K562 (cell line): ENCODE data around the gene FAM149A. TPM values are rescaled to one million over a fixed set of nuclear protein-coding genes. Genes with fewer than 3 reads are reported as not detected.

Experiments
- ATAC-seq: fragments of 200-7000 bp; cut with Tn5 transposase; 3 replicates; pipeline ENCODE4 v1.9.1; 2020; ENCODE audit warnings: moderate library complexity
- BruUV-seq: library from RNA; stranded (reverse); fragments of 400-500 nt; replicated peaks from 2 replicates; lab custom pipeline; 2021; lab: Mats Ljungman, UMichigan
- CTCF ChIA-PET: fragments of 300-600 bp; formaldehyde crosslinking; extraction: SDS; loops from one replicate; lab custom pipeline; 2021; ENCODE audit warnings: low intra/inter-chr PET ratio; lab: Yijun Ruan, JAX
- POLR2A ChIA-PET: fragments of 300-600, 350-650 bp; sonication (Branson Sonifier 250); formaldehyde crosslinking; extraction: SDS; loops from one replicate; lab custom pipeline; 2021; ENCODE audit warnings: antibody characterized with exemption, inconsistent platforms; lab: Yijun Ruan, JAX
- DNase-seq, 4 experiments: peaks; one replicate each; pipeline versions ENCODE4 v3.0.0 to v3.0.0-alpha.2; 2011 to 2018; ENCODE audit warnings: low spot score in 3 of 4, mixed read lengths in 3 of 4; ENCODE audit errors: extremely low read depth in 1 of 4
- FAIRE-seq: peaks from 2 replicates; lab custom pipeline; 2011; peaks lifted over from hg19 to GRCh38; lab: Jason Lieb, UNC
- H2AFZ ChIP-seq: 2 replicates; pipeline ENCODE4 v1.6.0; 2011; ENCODE audit warnings: low read depth, low read length, control low read depth, inconsistent platforms
- H3K27ac ChIP-seq: fragments of 200-600 bp; 3 replicates; pipeline ENCODE4 v1.8.0; 2011; ENCODE audit warnings: low read depth, mild to moderate bottlenecking, control low read depth, inconsistent platforms, low read length, moderate library complexity, mixed read lengths; ENCODE audit errors: extremely low read depth
- H3K27me3 ChIP-seq, 2 experiments: fragments of 300-600 bp in 1 of 2; 2 replicates in 1 of 2; 3 replicates in 1 of 2; pipeline versions ENCODE4 v1.6.0 to v1.8.0; 2011; ENCODE audit warnings: inconsistent platforms in 2 of 2, low read length in 2 of 2, mild to moderate bottlenecking in 1 of 2, mixed read lengths in 1 of 2, moderate library complexity in 1 of 2; ENCODE audit not compliant: control insufficient read depth in 2 of 2, insufficient read depth in 2 of 2
- H3K36me3 ChIP-seq: fragments of 300-600 bp; 3 replicates; pipeline ENCODE4 v1.8.0; 2011; ENCODE audit warnings: mild to moderate bottlenecking, low read length, inconsistent platforms; ENCODE audit not compliant: control insufficient read depth, insufficient read depth
- H3K4me1 ChIP-seq, 2 experiments: fragments of 200-600 bp in 1 of 2; replicated peaks in 1 of 2; 2 replicates in 1 of 2; 3 replicates in 1 of 2; pipeline versions ENCODE4 v1.5.1 to v1.8.0; 2011; ENCODE audit warnings: inconsistent platforms in 2 of 2, low read length in 2 of 2, mild to moderate bottlenecking in 1 of 2, mixed read lengths in 1 of 2, moderate library complexity in 1 of 2; ENCODE audit not compliant: control insufficient read depth in 2 of 2, insufficient read depth in 2 of 2
- H3K4me2 ChIP-seq: 2 replicates; pipeline ENCODE4 v1.6.1; 2011; ENCODE audit warnings: low read length, control low read depth, inconsistent platforms, mixed read lengths; ENCODE audit not compliant: insufficient read depth
- H3K4me3 ChIP-seq: fragments of 200-600 bp; sonication (generic), shearing (Covaris generic); 2 replicates; pipeline ENCODE4 v1.5.1; 2016; ENCODE audit warnings: control low read depth, inconsistent platforms
- H3K79me2 ChIP-seq: fragments of 200-600 bp; 3 replicates; pipeline ENCODE4 v1.8.0; 2011; ENCODE audit warnings: low read length, inconsistent platforms; ENCODE audit not compliant: control insufficient read depth, insufficient read depth
- H3K9ac ChIP-seq, 2 experiments: 2 replicates each; pipeline versions ENCODE4 v1.6.0 to v1.6.1; 2011; ENCODE audit warnings: low read depth in 2 of 2, low read length in 2 of 2, control low read depth in 1 of 2, inconsistent platforms in 1 of 2, mild to moderate bottlenecking in 1 of 2, mixed read lengths in 1 of 2; ENCODE audit not compliant: insufficient read depth in 1 of 2
- H3K9me1 ChIP-seq: one replicate; pipeline ENCODE4 v1.6.0; 2011; ENCODE audit warnings: inconsistent platforms, mild to moderate bottlenecking, low read length, moderate library complexity; ENCODE audit not compliant: control insufficient read depth, insufficient read depth
- H3K9me3 ChIP-seq: replicated peaks from 2 replicates; pipeline ENCODE4 v1.5.1; 2011; ENCODE audit warnings: low read depth, low read length, inconsistent platforms; ENCODE audit not compliant: control insufficient read depth, insufficient read depth
- H4K20me1 ChIP-seq: replicated peaks from 2 replicates; pipeline ENCODE4 v1.6.1; 2011; ENCODE audit warnings: low read length, inconsistent platforms, mixed read lengths; ENCODE audit not compliant: control insufficient read depth, insufficient read depth
- CTCF ChIP-seq, 3 experiments: IDR thresholded peaks in 2 of 3; conservative IDR thresholded peaks in 1 of 3; 2 replicates each; pipeline ENCODE4 v1.5.1; 2011 to 2012; ENCODE audit warnings: low read length in 3 of 3, mild to moderate bottlenecking in 3 of 3, control low read depth in 2 of 3, improper control_type of control experiment in 1 of 3, inconsistent platforms in 1 of 3, low read depth in 1 of 3, mixed read lengths in 1 of 3, moderate library complexity in 1 of 3; ENCODE audit not compliant: insufficient read depth in 2 of 3
- KLF6 ChIP-seq: fragments of 250-450 bp; sonication (Bioruptor Pico); IDR thresholded peaks from 2 replicates; pipeline ENCODE4 v1.4.0; 2020; ENCODE audit warnings: mild to moderate bottlenecking, moderate library complexity, borderline replicate concordance
- LCOR ChIP-seq: sonication (generic); formaldehyde crosslinking; IDR thresholded peaks from 2 replicates; pipeline ENCODE4 v1.8.0; 2022; ENCODE audit warnings: mild to moderate bottlenecking, missing genetic modification reagents
- RAD21 ChIP-seq, 2 experiments: fragments of 250-450 bp in 1 of 2; fragments of 450-650 bp in 1 of 2; sonication (Bioruptor Pico) in 1 of 2; formaldehyde crosslinking in 1 of 2; IDR thresholded peaks in 1 of 2; conservative IDR thresholded peaks in 1 of 2; 2 replicates each; pipeline versions ENCODE4 v1.4.0 to v1.8.0; 2020 to 2022; ENCODE audit warnings: mild to moderate bottlenecking in 2 of 2, moderate library complexity in 1 of 2
- REST ChIP-seq, 2 experiments: fragments of 450-650 bp; formaldehyde crosslinking in 1 of 2; IDR thresholded peaks; 2 replicates each; pipeline versions ENCODE4 v1.4.0 to v1.6.1; 2014 to 2020; ENCODE audit warnings: mild to moderate bottlenecking in 2 of 2, borderline replicate concordance in 1 of 2, low read depth in 1 of 2
- TCF7 ChIP-seq: sonication (generic); IDR thresholded peaks from 2 replicates; pipeline ENCODE4 v1.6.1; 2016; ENCODE audit warnings: antibody characterized with exemption, borderline replicate concordance
- ZNF384 ChIP-seq: IDR thresholded peaks from 2 replicates; pipeline ENCODE4 v1.6.1; 2012; ENCODE audit warnings: low read depth, low read length, improper control_type of control experiment
- ZNF507 ChIP-seq: conservative IDR thresholded peaks from 2 replicates; pipeline ENCODE4 v1.6.1; 2017; ENCODE audit warnings: missing genetic modification characterization, missing compliant biosample characterization
- WGBS: fragments of 100-300 bp; shearing (Covaris generic); methylation state at CpG from one replicate; pipeline ENCODE4 v1.1.6; 2016; ENCODE audit warnings: low coverage, mixed read lengths; ENCODE audit not compliant: insufficient coverage; ENCODE audit errors: missing lambda C conversion rate; 5-methylcytosine and 5-hydroxymethylcytosine counted together
- in situ Hi-C: fragments of 300-500 bp; cut with MboI; formaldehyde crosslinking; loops from 4 replicates; pipeline ENCODE4 v1.15.0; 2018; ENCODE audit warnings: inconsistent platforms, mixed read lengths
- intact Hi-C: fragments of 100-400 bp; cut with micrococcal nuclease; formaldehyde crosslinking; loops from 2 replicates; pipeline ENCODE4 v1.14.2; 2022
- polyA plus RNA-seq, 8 experiments: library from polyadenylated mRNA; depleted of rRNA in 4 of 8; stranded (reverse) in 5 of 8; unstranded in 3 of 8; fragments of >200 nt; fragmentation: Nextera tagmentation in 2 of 8; fragmentation: Illumina TruSeq in 1 of 8; extraction: Ambion mirVana in 2 of 8; extraction: Trizol in 1 of 8; gene quantifications; 2 replicates each; pipeline versions ENCODE4 v1.2.1 to v1.2.3, GENCODE V29; 2011 to 2014; ENCODE audit warnings: inconsistent platforms in 1 of 8, missing spikeins in 1 of 8
- total RNA-seq, 7 experiments: library from RNA; depleted of rRNA in 6 of 7; stranded (reverse); fragments of >200 nt in 6 of 7; fragmentation: Illumina TruSeq in 2 of 7; extraction: Trizol in 2 of 7; gene quantifications; 2 replicates each; pipeline versions ENCODE4 v1.2.1 to v1.2.3, GENCODE V29; 2011 to 2021; ENCODE audit warnings: low replicate concordance in 1 of 7

FAM149A gene
- total and polyA plus RNA-seq, 9 of the 15 experiments (the other 6 are each of a cell fraction or from before 2014, with no cell fraction given): not detected

GRCh38 chr4:186137196-186137794 is 32.8 kb downstream of the FAM149A start:
- peak; percentile 78 for FAIRE-seq
- no peaks in the 10 kb centered on the region for H3K36me3 ChIP-seq
- TF ChIP-seq KLF6 (CRISPR knock-in tag): no peak
- peak; percentile 31 to 35; a peak in 3 of 4 replicates for TF ChIP-seq RAD21 (CRISPR knock-in tag; conservative IDR thresholded peaks at IDR 0.05 in 1 of 2, IDR thresholded peaks at IDR 0.05 in 1 of 2)
- 0 out of 2 replicates have a peak, but pooled peaks have one; percentile 6 for TF ChIP-seq REST (IDR thresholded peaks at IDR 0.05; ENCODE audit: borderline replicate concordance)
- no peak for TF ChIP-seq REST (CRISPR knock-in tag; IDR thresholded peaks at IDR 0.05; ENCODE audit: low read depth)
- TF ChIP-seq CTCF (IDR thresholded peaks at IDR 0.05 in 2 of 3, conservative IDR thresholded peaks at IDR 0.05 in 1 of 3; ENCODE audit: insufficient read depth in 2 of 3, low read depth in 1 of 3, low read length in 3 of 3): peak; percentile 39 to 63 (median 41); a peak in 3 of 6 replicates
- no peak for TF ChIP-seq LCOR (CRISPR knock-in tag)
- TF ChIP-seq ZNF507 (tag): no peak
- TF ChIP-seq ZNF384: peak; percentile 81
- TF ChIP-seq TCF7: no peak

More at GRCh38 chr4:186137196-186137794, 32.8 kb downstream of the FAM149A start:
- ChIA-PET POLR2A (no interaction called here), CTCF (interaction anchor here (1.3 kb wide), 1 partner anchor 496 kb away, joined by 5 read pairs; no protein-coding TSS in a partner anchor)
- WGBS: 11% methylated on average over 6 of the region's 6 CpGs
- H3K27me3 ChIP-seq: peaks cover 13 to 37% of the 10 kb centered on the region in 2 experiments
- DNase-seq: peak in 1 of 4 experiments; percentile 18
- intact Hi-C loops (loop anchor here (2.0 to 10.0 kb wide), 2 partner anchors 68 to 492 kb away; partner anchors contain the start of gene TLR3), in situ Hi-C loops (no loop called here)
- no peak overlapping the region for H3K9ac ChIP-seq
- H3K4me2 ChIP-seq: no peak overlapping the region
- H4K20me1 ChIP-seq: no peaks in the 10 kb centered on the region
- no peak overlapping the region for H3K27ac ChIP-seq
- ATAC-seq: no peak; the same call in 2 of the 3 replicates
- H3K4me1 ChIP-seq: no peaks in the 10 kb centered on the region
- H3K79me2 ChIP-seq: no peaks in the 10 kb centered on the region
- H3K4me3 ChIP-seq: no peak overlapping the region
- no TSS peak for BruUV-seq
- H2AFZ ChIP-seq: no peak overlapping the region
- no peaks in the 10 kb centered on the region for H3K9me1 ChIP-seq
- no peaks in the 10 kb centered on the region for H3K9me3 ChIP-seq
